MG63 (cell line): Measurements from ENCODE around the gene TM9SF3. TPM values are rescaled to one million over a fixed set of nuclear protein-coding genes. Genes with fewer than 3 reads are reported as not detected.
"Not testable (repeated sequence)": the region's sequence is repeated elsewhere in the genome, so short reads cannot be mapped to it uniquely, and the experiment has no call there.

Source experiments
- DNase-seq: peaks from one replicate; pipeline ENCODE4 v3.0.0-alpha.2; 2020
- H3K27me3 ChIP-seq: fragments of 250-450 bp; sonication (Bioruptor Pico); 2 replicates; pipeline ENCODE4 v1.5.1; 2020; ENCODE audit warnings: mild to moderate bottlenecking, moderate library complexity
- H3K36me3 ChIP-seq: fragments of 250-450 bp; sonication (Bioruptor Pico); 2 replicates; pipeline ENCODE4 v1.5.1; 2020; ENCODE audit warnings: mild to moderate bottlenecking, moderate library complexity
- H3K4me3 ChIP-seq: fragments of 250-450 bp; sonication (Bioruptor Pico); 2 replicates; pipeline ENCODE4 v1.5.1; 2020; ENCODE audit warnings: mild to moderate bottlenecking, moderate library complexity
- H3K9me3 ChIP-seq: fragments of 250-450 bp; sonication (Bioruptor Pico); 2 replicates; pipeline ENCODE4 v1.5.1; 2020; ENCODE audit warnings: mild to moderate bottlenecking, moderate library complexity
- total RNA-seq: library from RNA; depleted of rRNA; stranded (reverse); fragments of >200 nt; shearing (Covaris generic); gene quantifications from 2 replicates; pipeline ENCODE4 v1.2.3, GENCODE V29; 2014; ENCODE audit warnings: low replicate concordance

The TM9SF3 gene
- total RNA-seq, 1 experiment from 2014 or later = 28.2 TPM

DNA sequence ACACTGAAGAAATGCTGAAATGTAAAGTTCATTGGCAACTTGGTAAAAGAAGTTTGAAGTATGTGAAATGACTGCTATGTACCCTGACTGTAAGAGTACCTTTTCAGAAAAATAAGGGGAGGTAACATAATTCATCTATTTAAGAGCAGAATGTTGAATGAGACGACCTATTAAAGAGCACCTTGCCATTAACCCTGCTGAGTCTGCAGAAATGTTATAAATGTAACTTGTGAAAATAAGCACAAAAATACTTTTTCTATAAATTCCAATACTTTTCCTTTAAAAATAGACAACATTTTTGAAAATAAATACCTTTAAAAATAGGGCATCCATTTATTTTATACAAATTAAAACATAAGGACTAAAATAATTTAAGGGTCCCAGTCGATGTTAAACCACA, 7.7 kb downstream of the TM9SF3 start:
- no peaks in the 10 kb centered on the region for H3K9me3 ChIP-seq
- no peaks in the 10 kb centered on the region for H3K27me3 ChIP-seq
- DNase-seq = no peak
- peaks cover 38% of the 10 kb centered on the region for H3K36me3 ChIP-seq
- no peak overlapping the region for H3K4me3 ChIP-seq

DNA sequence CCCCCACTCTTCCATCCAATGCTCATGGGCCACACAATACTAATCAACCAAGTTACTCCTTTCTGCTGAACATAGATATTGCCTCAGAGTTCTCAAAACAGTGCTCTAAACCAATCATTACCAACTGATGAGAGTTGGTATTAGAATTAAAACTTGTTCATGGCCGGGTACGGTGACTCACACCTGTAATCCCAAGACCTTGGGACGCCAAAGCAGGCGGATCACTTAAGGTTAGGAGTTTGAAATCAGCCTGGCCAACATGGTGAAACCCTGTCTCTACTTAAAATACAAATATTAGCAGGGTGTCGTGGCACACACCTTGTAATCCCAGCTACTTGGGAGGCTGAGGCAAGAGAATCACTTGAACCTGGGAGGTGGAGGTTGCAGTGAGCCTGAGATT, 8.2 kb downstream of the TM9SF3 start:
- Histone ChIP-seq H3K9me3 (no peaks in the 10 kb centered on the region), H3K36me3 (peaks cover 39% of the 10 kb centered on the region), H3K4me3 (no peak overlapping the region), H3K27me3 (no peaks in the 10 kb centered on the region)
- no peak for DNase-seq

DNA sequence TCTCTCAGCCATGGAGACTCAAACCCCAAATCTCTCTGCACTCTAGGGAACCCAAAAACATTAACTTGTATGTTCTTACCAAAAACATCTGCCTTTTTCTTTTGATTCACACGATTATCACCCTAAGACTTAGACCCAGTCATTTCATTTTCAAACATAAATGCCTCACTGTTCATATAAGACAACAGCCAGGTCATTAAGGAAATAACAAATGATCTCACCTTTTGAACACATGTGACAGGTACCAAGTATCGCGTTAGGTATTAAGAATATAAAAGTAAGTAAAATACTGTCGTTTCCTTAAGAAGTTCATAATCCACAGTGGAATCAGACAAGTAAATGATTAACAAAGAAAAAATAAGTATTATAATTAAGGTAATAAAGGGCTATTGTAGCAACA, 8.8 kb downstream of the TM9SF3 start:
- H3K4me3 ChIP-seq = no peak overlapping the region

DNA sequence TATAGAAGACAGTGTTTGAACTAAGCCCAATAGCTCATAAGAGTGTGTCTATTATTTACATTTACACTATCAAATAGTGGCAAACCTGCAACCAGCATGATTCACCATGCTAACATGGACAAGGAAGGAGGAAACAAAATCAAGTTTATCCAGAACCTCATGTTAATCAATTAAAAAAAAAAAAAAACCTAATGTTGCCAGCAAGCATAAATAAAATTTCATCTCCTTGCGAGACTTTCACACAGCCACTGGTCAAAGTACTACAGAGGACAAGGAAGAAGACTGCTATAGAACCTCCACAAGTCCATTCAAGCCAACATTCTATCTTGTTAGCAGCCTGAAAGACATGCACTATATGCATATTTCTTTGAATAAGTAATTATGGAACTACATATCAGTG, 9.7 kb downstream of the TM9SF3 start:
- DNase-seq = no peak
- no peak overlapping the region for H3K4me3 ChIP-seq
- H3K27me3 ChIP-seq = no peaks in the 10 kb centered on the region
- no peaks in the 10 kb centered on the region for H3K9me3 ChIP-seq
- H3K36me3 ChIP-seq = peaks cover 36% of the 10 kb centered on the region

More for the DNA sequence above, 8.8 kb downstream of the TM9SF3 start:
- Histone ChIP-seq H3K9me3 (no peaks in the 10 kb centered on the region), H3K27me3 (no peaks in the 10 kb centered on the region), H3K36me3 (peaks cover 37% of the 10 kb centered on the region)
- DNase-seq = no peak

DNA sequence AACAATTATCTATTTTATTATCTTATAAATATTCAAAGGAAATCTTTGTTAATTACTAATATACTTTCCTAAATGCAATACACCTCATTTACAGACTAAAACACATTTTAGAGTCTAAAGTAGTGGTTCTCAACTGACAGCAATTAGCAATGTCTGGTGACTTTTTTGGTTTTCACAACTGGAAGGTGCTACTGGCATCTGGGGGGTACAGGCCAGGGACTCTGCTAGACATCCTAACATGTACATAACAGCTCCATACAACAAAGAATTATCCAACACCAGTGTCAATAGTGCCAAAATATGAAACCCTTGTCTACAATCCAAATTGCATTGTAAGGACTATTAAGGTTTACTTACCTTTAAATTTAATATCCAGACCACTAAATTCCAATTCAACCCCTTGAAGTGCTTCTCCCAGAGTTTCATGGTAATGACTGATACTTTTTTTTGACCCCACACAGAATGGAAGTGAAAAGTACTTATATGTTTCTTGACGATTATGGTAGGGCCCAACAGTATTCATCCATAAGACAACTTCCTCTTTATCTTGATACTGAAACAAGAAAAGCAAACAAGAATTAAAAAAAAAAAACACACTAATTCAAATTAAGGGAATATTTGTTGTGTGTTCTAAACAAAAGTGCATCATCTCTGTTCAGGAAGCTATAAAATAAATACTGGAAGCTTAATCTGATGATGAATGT, 10.4 kb downstream of the TM9SF3 start:
- no peaks in the 10 kb centered on the region for H3K9me3 ChIP-seq
- peaks cover 36% of the 10 kb centered on the region for H3K36me3 ChIP-seq
- DNase-seq = no peak
- no peak overlapping the region for H3K4me3 ChIP-seq
- H3K27me3 ChIP-seq = no peaks in the 10 kb centered on the region

DNA sequence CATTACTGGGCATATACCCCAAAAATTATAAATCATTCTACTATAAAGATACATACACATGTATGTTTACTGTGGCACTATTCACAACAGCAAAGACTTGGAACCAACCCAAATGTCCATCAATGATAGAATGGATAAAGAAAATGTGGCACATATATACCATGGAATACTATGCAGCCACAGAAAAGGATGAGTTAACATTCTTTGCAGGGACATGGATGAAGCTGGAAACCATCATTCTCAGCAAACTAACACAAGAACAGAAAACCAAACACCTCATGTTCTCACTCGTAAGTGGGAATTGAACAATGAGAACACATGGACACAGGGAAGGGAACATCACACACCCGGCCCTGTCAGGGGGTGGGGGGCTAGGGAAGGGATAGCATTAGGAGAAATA, 12.2 kb downstream of the TM9SF3 start:
- not testable (repeated sequence) for H3K27me3 ChIP-seq, H3K9me3 ChIP-seq, H3K4me3 ChIP-seq, DNase-seq
- peaks cover 34% of the 10 kb centered on the region for H3K36me3 ChIP-seq

DNA sequence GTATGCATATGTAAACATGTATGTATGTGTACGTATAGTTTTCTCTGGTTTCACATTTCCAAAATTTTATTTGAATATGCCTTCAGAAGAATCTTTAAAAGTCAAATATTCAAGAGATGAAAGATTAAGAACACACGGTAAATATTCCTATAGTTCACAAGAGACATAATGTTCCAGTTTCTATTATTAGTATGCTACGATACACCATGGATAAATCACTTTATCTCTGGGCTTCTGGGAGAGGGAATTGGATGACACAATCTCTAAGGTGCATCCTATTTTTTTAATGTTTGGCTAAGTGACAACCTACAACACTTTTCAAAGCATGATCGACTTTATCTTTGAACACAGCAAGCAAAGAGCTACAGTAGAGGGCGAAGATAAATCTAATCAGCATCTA, 13.8 kb downstream of the TM9SF3 start:
- no peaks in the 10 kb centered on the region for H3K9me3 ChIP-seq
- H3K27me3 ChIP-seq = no peaks in the 10 kb centered on the region
- DNase-seq = no peak
- H3K4me3 ChIP-seq = no peak overlapping the region
- H3K36me3 ChIP-seq = peaks cover 37% of the 10 kb centered on the region

DNA sequence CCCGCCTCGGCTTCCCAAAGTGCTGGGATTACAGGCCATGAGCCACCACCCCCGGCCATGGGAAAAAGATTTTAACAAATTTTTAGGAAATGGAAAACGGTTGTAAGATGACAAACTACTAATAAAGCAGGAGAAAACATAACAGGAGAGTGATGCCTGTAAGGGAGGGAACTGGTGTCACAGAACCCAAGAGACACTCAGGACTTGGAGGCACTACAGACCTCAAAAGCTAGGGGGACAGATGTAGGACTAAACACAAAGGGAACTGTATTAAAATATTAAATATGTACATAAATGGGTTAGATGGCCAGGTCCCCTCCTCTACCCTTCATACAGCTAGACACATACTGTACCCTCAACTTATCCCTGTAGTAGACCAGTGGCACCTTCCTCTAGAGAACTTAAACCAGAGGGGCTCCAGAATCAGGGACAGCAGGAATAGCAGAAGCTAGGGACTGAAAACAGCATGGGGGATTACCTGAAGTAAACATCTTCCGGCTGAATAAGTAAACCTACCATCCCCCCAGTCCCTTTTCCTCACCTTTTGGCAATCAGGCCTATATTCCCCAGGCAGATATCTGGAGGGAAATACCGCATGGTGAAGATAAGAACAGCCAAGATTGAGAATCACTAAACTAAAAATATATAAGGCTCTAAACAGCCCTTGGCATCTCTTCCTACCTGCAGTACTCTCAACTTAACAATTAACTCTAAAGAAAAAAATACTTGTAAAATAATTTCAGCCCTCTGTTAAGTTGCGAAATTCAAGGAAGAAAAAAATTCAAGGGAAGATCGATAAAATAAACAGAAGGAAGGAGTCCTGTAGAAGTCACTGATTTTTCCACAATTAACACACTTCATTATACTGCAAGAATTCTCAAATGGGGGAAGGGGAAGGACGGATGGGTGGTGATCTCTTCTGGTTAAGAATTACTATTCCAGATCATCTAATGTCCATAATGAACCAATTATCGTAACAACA, 15.5 kb downstream of the TM9SF3 start:
- DNase-seq = no peak
- Histone ChIP-seq H3K36me3 (peaks cover 35% of the 10 kb centered on the region), H3K9me3 (no peaks in the 10 kb centered on the region), H3K4me3 (no peak overlapping the region), H3K27me3 (no peaks in the 10 kb centered on the region)

DNA sequence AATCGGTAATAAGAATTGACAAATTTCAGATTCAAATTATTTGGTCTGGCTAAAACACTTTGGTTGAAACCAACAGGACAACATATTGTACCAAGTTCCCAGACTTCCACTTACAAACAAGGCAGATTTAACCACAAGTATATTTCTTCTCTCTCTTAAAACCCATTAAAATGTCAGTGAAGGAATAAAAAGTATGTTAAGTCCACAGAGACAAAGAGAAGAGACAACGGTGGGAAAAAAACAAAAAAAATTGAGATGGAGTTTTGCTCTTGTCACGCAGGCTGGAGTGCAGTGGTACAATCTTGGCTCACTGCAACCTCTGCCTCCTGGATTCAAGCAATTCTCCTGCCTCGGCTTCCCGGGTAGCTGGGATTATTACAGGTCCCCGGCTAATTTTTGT, 16.3 kb downstream of the TM9SF3 start:
- peaks cover 28% of the 10 kb centered on the region for H3K36me3 ChIP-seq
- no peaks in the 10 kb centered on the region for H3K9me3 ChIP-seq
- H3K27me3 ChIP-seq = no peaks in the 10 kb centered on the region
- DNase-seq = no peak
- no peak overlapping the region for H3K4me3 ChIP-seq

DNA sequence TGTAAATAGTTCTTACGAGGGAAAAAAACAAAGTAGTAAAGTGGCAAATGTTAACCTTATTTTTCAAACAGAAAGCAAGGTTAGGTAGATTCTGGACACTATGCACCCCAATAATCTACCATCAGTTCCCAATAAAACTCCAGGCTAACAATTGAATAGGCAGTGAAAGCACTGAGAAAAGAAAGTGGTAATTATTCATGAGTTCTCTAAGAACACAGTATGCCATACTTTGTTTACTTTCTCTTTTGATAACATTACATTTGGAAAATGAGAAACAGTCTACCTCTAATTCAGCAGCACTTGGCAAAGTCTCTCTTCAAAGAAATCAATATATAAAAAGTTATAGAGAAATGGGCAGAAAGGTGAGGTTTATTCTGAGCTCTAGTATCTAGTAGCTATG, 18.4 kb downstream of the TM9SF3 start:
- H3K27me3 ChIP-seq = no peaks in the 10 kb centered on the region
- peaks cover 23% of the 10 kb centered on the region for H3K36me3 ChIP-seq
- no peak for DNase-seq
- no peak overlapping the region for H3K4me3 ChIP-seq
- H3K9me3 ChIP-seq = no peaks in the 10 kb centered on the region

DNA sequence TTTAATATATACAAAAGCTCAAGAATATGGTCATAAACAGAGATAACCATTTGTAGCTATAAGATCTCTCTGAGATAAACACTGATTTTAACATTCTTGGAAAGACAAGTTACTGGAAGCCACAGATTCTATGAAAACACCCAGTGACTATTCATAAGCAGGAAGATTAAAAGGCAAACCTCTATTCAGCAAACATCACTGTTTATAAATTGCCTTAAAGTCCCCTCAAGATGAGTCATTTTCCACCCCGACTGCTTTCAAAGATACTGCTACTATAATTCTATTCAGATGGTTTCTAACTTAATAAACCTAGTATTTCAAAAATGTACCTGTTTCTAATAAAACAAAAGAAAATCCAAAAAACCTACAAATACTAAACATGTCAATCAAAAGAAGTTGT, 21.0 kb downstream of the TM9SF3 start:
- Histone ChIP-seq H3K27me3 (no peaks in the 10 kb centered on the region), H3K4me3 (no peak overlapping the region), H3K36me3 (peaks cover 20% of the 10 kb centered on the region), H3K9me3 (no peaks in the 10 kb centered on the region)
- no peak for DNase-seq

DNA sequence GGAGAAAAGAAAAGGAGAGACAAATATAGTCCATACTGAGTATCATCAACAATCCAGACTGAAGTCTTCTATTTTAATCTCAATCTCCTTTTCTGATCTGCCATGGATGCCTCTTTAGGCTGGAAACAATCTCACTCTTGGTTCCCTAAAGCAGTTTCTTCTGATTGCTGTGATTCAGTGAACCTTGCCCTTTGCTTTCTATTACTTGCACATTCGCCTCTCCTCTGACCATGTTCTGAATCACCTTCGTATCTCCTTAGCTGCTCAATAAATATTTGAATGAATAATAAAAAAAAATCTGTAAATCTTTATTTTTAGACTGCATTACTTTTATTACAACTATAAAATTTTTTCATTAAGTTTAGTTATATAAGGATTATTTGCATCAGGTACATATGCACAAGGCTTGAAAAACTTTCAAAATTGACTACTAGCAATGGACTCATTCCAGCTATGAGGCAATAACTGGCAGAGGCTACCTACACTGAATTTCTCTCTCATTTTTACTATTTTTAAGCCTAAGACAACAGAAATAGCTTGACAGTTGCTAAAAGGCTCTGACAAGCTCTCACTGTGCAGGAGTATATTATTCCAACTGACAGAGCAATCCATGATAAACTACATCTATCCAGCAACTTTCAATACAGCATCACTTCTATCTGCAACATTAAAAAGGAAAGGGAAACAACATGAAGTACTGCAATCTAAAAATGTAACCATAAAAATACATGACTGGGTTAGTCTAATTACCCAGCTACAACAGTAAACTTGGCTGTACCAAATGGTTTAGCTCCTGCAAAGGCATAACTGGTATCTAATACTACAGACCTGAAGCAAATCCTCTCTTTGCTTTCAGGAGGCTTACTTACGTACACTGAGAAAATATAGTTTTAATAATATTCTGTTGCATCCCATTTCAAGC, 25.6 kb downstream of the TM9SF3 start:
- H3K27me3 ChIP-seq = no peaks in the 10 kb centered on the region
- H3K4me3 ChIP-seq = no peak overlapping the region
- H3K9me3 ChIP-seq = no peaks in the 10 kb centered on the region
- DNase-seq = no peak
- peaks cover 36% of the 10 kb centered on the region for H3K36me3 ChIP-seq

DNA sequence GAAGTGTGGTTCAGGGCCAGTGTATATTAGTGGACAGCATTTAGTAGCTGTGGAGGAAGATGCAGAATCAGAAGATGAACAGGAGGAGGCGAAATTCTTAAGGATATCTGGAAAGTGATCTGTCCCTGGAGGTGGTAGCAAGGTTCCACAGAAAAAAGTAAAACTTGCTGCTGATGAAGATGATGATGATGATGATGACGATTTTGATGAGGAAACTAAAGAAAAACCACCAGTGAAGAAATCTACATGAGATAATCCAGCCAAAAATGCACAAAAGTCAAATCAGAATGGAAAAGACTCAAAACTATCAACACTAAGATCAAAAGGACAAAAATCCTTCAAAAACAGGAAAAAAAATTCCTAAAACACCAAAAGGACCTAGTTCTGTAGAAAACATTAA, 26.3 kb downstream of the TM9SF3 start:
- DNase-seq = no peak
- Histone ChIP-seq H3K36me3 (peaks cover 38% of the 10 kb centered on the region), H3K9me3 (no peaks in the 10 kb centered on the region), H3K27me3 (no peaks in the 10 kb centered on the region), H3K4me3 (no peak overlapping the region)

DNA sequence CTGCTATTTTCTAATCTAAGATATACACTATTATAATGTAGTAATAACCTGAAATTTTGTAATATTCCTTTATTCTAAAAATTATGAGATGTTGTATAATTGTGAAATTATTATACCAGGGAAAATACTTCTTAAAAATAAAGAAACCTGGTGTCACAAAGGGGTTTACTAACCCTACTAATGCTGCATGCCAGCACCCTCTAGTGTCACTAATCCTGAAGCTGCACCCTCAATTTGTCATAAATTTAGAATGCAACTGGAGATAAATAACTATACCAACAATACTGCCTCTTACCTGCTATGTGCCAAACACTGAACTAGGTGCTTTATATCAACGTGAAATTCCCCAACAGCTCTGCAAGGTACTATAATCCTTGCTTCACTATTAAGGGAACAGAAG, 30.8 kb downstream of the TM9SF3 start:
- Histone ChIP-seq H3K36me3 (peaks cover 47% of the 10 kb centered on the region), H3K27me3 (no peaks in the 10 kb centered on the region), H3K4me3 (no peak overlapping the region), H3K9me3 (no peaks in the 10 kb centered on the region)
- DNase-seq = no peak

DNA sequence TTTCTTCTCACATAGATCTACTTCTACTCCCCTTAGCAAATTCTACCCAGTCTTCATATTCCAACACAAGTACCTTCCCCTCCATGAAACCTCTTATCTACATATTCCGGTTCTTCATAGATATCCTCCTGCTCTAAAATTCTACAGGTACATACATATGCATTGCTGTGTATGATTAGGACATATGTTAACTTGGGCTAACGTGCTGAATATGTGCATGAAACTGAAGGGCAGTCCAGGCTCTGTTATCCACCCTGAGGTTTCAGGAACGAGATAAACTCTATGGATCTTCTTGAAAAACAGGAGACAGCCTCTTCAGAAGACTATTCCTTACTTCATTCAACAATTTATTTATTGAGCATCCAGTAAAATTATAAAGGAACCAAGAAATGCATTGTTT, 31.5 kb downstream of the TM9SF3 start:
- H3K4me3 ChIP-seq = no peak overlapping the region
- no peaks in the 10 kb centered on the region for H3K27me3 ChIP-seq
- peaks cover 52% of the 10 kb centered on the region for H3K36me3 ChIP-seq
- H3K9me3 ChIP-seq = no peaks in the 10 kb centered on the region
- no peak for DNase-seq

DNA sequence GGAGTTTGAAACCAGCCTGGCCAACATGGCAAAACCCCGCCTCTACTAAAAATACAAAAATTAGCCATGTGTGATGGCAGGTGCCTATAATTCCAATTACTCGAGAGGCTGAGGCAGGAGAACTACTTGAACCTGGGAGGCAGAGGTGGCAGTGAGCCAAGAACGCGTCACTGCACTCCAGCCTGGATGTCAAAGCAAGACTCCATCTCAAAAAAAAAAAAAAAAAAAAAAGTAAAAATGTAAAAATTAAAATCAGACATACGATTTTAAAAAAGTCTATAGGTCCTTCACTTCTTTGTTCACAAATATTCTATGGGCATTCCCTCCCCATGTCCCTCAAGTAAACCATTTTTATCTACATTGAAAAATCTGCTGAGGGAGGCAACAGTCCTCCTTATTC, 38.2 kb downstream of the TM9SF3 start:
- Histone ChIP-seq H3K9me3 (no peaks in the 10 kb centered on the region), H3K27me3 (no peaks in the 10 kb centered on the region), H3K36me3 (peaks cover 76% of the 10 kb centered on the region), H3K4me3 (no peak overlapping the region)
- no peak for DNase-seq

DNA sequence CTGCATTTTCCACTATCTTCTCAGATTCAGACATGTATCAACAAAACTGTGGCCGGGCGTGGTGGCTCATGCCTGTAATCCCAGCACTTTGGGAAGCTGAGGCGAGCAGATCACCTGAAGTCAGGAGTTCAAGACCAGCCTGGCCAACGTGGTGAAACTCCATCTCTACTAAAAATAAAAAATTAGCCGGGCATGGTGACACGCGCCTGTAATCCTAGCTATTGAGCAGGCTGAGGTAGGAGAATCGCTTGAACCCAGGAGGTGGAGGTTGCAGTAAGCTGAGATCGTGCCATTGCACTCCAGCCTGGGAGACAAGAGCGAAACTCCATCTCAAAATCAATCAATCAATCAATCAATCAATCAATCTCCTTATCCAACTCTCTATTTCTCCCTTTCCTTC, 41.3 kb downstream of the TM9SF3 start:
- not testable (repeated sequence) for H3K27me3 ChIP-seq, DNase-seq, H3K4me3 ChIP-seq, H3K9me3 ChIP-seq
- H3K36me3 ChIP-seq = peaks cover 75% of the 10 kb centered on the region
